ENCODE data around the gene DCBLD1. TPM values are rescaled to one million over a fixed set of nuclear protein-coding genes. Genes with fewer than 3 reads are reported as not detected.
A peak's percentile ranks its signal among the peaks of the same experiment; 100 is the strongest.

DCBLD1 gene
- total RNA-seq, 1 donor from 2014 or later = 64.8 TPM

DNA sequence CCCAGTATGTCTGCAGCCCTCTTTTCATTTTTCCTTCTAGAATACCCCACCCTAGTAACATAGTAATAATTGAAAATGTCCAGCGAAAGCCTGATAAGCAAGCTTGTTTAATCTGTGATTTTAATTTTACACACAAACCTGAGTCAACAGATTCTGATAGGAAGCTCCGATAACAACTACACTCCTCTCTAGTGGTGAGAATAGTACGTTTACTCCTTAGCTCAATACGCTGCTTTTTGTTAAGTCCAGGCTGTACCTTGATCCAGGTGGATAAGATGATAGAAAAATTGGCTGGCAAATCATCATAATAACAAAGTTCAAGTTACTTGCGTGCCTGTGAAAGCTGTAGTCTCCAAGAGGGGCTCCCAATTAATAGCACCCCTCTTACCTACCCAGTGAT is 25.5 kb upstream of the DCBLD1 start:
- Histone ChIP-seq H3K4me3 (ENCODE audit: low read depth, low read length) (no peak overlapping the region), H3K27me3 (ENCODE audit: control insufficient read depth, insufficient read depth, low read length) (no peaks in the 10 kb centered on the region), H3K36me3 (ENCODE audit: control insufficient read depth, insufficient read depth, low read length) (no peaks in the 10 kb centered on the region)
- DNase-seq (ENCODE audit: low read depth) (no peak), FAIRE-seq (no peak)
- TF ChIP-seq, protein P1, sequence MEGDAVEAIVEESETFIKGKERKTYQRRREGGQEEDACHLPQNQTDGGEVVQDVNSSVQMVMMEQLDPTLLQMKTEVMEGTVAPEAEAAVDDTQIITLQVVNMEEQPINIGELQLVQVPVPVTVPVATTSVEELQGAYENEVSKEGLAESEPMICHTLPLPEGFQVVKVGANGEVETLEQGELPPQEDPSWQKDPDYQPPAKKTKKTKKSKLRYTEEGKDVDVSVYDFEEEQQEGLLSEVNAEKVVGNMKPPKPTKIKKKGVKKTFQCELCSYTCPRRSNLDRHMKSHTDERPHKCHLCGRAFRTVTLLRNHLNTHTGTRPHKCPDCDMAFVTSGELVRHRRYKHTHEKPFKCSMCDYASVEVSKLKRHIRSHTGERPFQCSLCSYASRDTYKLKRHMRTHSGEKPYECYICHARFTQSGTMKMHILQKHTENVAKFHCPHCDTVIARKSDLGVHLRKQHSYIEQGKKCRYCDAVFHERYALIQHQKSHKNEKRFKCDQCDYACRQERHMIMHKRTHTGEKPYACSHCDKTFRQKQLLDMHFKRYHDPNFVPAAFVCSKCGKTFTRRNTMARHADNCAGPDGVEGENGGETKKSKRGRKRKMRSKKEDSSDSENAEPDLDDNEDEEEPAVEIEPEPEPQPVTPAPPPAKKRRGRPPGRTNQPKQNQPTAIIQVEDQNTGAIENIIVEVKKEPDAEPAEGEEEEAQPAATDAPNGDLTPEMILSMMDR (IDR thresholded peaks at IDR 0.05; ENCODE audit: insufficient read depth, low read length, severe bottlenecking) = no peak

GRCh38 chr6:117459204-117459944 is 23.1 kb upstream of the DCBLD1 start:
- H3K27me3 ChIP-seq (ENCODE audit: control insufficient read depth, insufficient read depth, low read length) = no peaks in the 10 kb centered on the region
- TF ChIP-seq, protein P1 (IDR thresholded peaks at IDR 0.05; ENCODE audit: insufficient read depth, low read length, severe bottlenecking) = no peak
- no peak for DNase-seq (ENCODE audit: low read depth)
- FAIRE-seq = no peak
- no peak overlapping the region for H3K4me3 ChIP-seq (ENCODE audit: low read depth, low read length)
- H3K36me3 ChIP-seq (ENCODE audit: control insufficient read depth, insufficient read depth, low read length) = no peaks in the 10 kb centered on the region

GRCh38 chr6:117463762-117464665 is 18.5 kb upstream of the DCBLD1 start:
- peak; percentile 88 for DNase-seq (ENCODE audit: low read depth)

GRCh38 chr6:117464700-117465099 is 17.8 kb upstream of the DCBLD1 start:
- H3K4me3 ChIP-seq (ENCODE audit: low read depth, low read length) = no peak overlapping the region
- DNase-seq (ENCODE audit: low read depth) = no peak
- TF ChIP-seq, protein P1 (IDR thresholded peaks at IDR 0.05; ENCODE audit: insufficient read depth, low read length, severe bottlenecking) = no peak
- H3K36me3 ChIP-seq (ENCODE audit: control insufficient read depth, insufficient read depth, low read length) = no peaks in the 10 kb centered on the region
- no peaks in the 10 kb centered on the region for H3K27me3 ChIP-seq (ENCODE audit: control insufficient read depth, insufficient read depth, low read length)
- FAIRE-seq = no peak

More at GRCh38 chr6:117463762-117464665, 18.5 kb upstream of the DCBLD1 start:
- peak; percentile 62 for FAIRE-seq
- TF ChIP-seq, protein P1 (IDR thresholded peaks at IDR 0.05; ENCODE audit: insufficient read depth, low read length, severe bottlenecking) = no peak
- Histone ChIP-seq H3K27me3 (ENCODE audit: control insufficient read depth, insufficient read depth, low read length) (no peaks in the 10 kb centered on the region), H3K36me3 (ENCODE audit: control insufficient read depth, insufficient read depth, low read length) (no peaks in the 10 kb centered on the region), H3K4me3 (ENCODE audit: low read depth, low read length) (no peak overlapping the region)

DNA sequence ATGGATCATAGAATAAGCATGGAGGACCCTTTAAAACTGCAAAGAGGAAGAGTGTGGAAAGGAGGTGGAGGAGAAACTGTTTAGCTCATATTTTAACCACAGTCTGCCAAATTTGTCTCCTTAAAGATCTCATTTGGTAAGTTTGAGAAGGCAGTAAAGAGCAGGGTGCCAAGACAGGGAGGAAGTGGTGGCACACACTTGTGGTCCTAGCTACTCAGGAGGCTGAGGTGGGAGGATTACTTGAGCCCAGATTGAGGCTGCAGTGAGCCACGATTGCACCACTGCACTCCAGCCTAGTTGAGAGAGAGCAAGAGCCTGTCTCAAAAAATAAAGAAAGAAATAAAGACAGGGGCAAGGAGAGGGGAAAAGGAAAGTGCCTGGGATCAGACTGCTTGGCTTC is 16.8 kb upstream of the DCBLD1 start:
- Histone ChIP-seq H3K27me3 (ENCODE audit: control insufficient read depth, insufficient read depth, low read length) (no peaks in the 10 kb centered on the region), H3K4me3 (ENCODE audit: low read depth, low read length) (no peak overlapping the region), H3K36me3 (ENCODE audit: control insufficient read depth, insufficient read depth, low read length) (no peaks in the 10 kb centered on the region)
- DNase-seq (ENCODE audit: low read depth) (no peak), FAIRE-seq (no peak)
- TF ChIP-seq, protein P1 (IDR thresholded peaks at IDR 0.05; ENCODE audit: insufficient read depth, low read length, severe bottlenecking) = no peak
